CD8-positive, alpha-beta memory T cell (primary cell): ENCODE data around the gene C1QL3. TPM values are rescaled to one million over a fixed set of nuclear protein-coding genes. Genes with fewer than 3 reads are reported as not detected.

ENCODE experiments used
- CTCF ChIA-PET: fragments of 350-600 bp; sonication (Branson Sonifier 250); formaldehyde crosslinking; loops from one replicate; lab custom pipeline; 2021; ENCODE audit warnings: antibody characterized with exemption; lab: Charles Lee
- POLR2A ChIA-PET: fragments of 350-600 bp; sonication (Branson Sonifier 250); formaldehyde crosslinking; loops from one replicate; lab custom pipeline; 2021; ENCODE audit warnings: antibody characterized with exemption; lab: Charles Lee
- DNase-seq, 5 donors: peaks; one replicate each; pipeline versions ENCODE4 v3.0.0 to v3.0.0-alpha.2; 2020 to 2022; ENCODE audit warnings: mixed read lengths in 1 of 5
- H3K27ac ChIP-seq: one replicate; pipeline ENCODE4 v1.7.0; 2013; ENCODE audit warnings: low read depth, mild to moderate bottlenecking, low read length, moderate library complexity
- H3K27me3 ChIP-seq: 2 replicates; pipeline ENCODE4 v1.7.0; 2013; ENCODE audit warnings: low read length, mild to moderate bottlenecking; ENCODE audit not compliant: insufficient read depth, poor library complexity, severe bottlenecking
- H3K36me3 ChIP-seq: 2 replicates; pipeline ENCODE4 v1.7.0; 2013; ENCODE audit warnings: mild to moderate bottlenecking, low read length, moderate library complexity; ENCODE audit not compliant: insufficient read depth
- H3K4me1 ChIP-seq: 2 replicates; pipeline ENCODE4 v1.7.0; 2013; ENCODE audit warnings: mild to moderate bottlenecking, low read length, moderate library complexity; ENCODE audit not compliant: insufficient read depth
- H3K4me3 ChIP-seq: 2 replicates; pipeline ENCODE4 v1.7.0; 2013; ENCODE audit warnings: mild to moderate bottlenecking, low read length
- H3K9me3 ChIP-seq: 2 replicates; pipeline ENCODE4 v1.7.0; 2013; ENCODE audit warnings: mild to moderate bottlenecking, low read length
- H3K27ac Mint-ChIP-seq, 8 donors: one replicate each; pipeline ENCODE4 v1.8.0; 2020 to 2021; ENCODE audit warnings: mixed read lengths in 8 of 8, mild to moderate bottlenecking in 6 of 8, inconsistent platforms in 3 of 8, moderate library complexity in 3 of 8
- H3K27me3 Mint-ChIP-seq, 2 donors: one replicate each; pipeline ENCODE4 v1.8.0; 2020 to 2021; ENCODE audit warnings: mixed read lengths in 2 of 2, mild to moderate bottlenecking in 1 of 2, moderate library complexity in 1 of 2
- H3K36me3 Mint-ChIP-seq, 3 donors: one replicate each; pipeline ENCODE4 v1.8.0; 2020 to 2021; ENCODE audit warnings: mixed read lengths in 3 of 3, inconsistent platforms in 1 of 3, mild to moderate bottlenecking in 1 of 3
- H3K4me1 Mint-ChIP-seq, 3 donors: one replicate each; pipeline ENCODE4 v1.8.0; 2020 to 2021; ENCODE audit warnings: mixed read lengths in 3 of 3, inconsistent platforms in 1 of 3, mild to moderate bottlenecking in 1 of 3
- H3K4me3 Mint-ChIP-seq, 7 donors: one replicate each; pipeline ENCODE4 v1.8.0; 2020 to 2021; ENCODE audit warnings: mixed read lengths in 7 of 7, mild to moderate bottlenecking in 6 of 7, moderate library complexity in 4 of 7, inconsistent platforms in 2 of 7
- H3K9me3 Mint-ChIP-seq, 5 donors: one replicate each; pipeline ENCODE4 v1.8.0; 2020 to 2022; ENCODE audit warnings: mixed read lengths in 5 of 5, mild to moderate bottlenecking in 3 of 5, moderate library complexity in 2 of 5, inconsistent platforms in 1 of 5
- polyA plus RNA-seq: library from polyadenylated mRNA; unstranded; fragments of 300-500 nt; fragmentation: Illumina TruSeq; gene quantifications from one replicate; pipeline ENCODE4 v1.2.3, GENCODE V29; 2021
- total RNA-seq, 2 experiments: library from RNA; stranded (reverse); gene quantifications; one replicate each; pipeline ENCODE4 v1.2.3, GENCODE V29; 2021

C1QL3 gene
- total and polyA plus RNA-seq, 3 experiments from 2014 or later: 0.18 to 0.31 (median 0.26) TPM

GRCh38 chr10:16470747-16471146 lies 50.9 kb downstream of the C1QL3 start:
- Mint-ChIP-seq H3K27ac (peak overlapping the region in 7 of 8 donors; percentile 4 to 79 (median 36)), H3K4me3 (peak overlapping the region in 3 of 7 donors; percentile 39 to 51 (median 48)), H3K4me1 (peaks cover 25 to 40% (median 33%) of the 10 kb centered on the region in 3 donors), H3K27me3 (peaks cover 0 to 2% of the 10 kb centered on the region in 2 donors), H3K36me3 (peaks cover 9 to 26% (median 16%) of the 10 kb centered on the region in 3 donors), H3K9me3 (no peaks in the 10 kb centered on the region)
- Histone ChIP-seq H3K4me3 (no peak overlapping the region), H3K27ac (no peak overlapping the region), H3K27me3 (no peaks in the 10 kb centered on the region), H3K9me3 (no peaks in the 10 kb centered on the region), H3K4me1 (no peaks in the 10 kb centered on the region), H3K36me3 (no peaks in the 10 kb centered on the region)
- DNase-seq: peak in 1 of 5 donors; percentile 11
- ChIA-PET CTCF (no interaction called here), POLR2A (no interaction called here)

- Histone ChIP-seq H3K4me3 (no peak overlapping the region), H3K4me1 (no peaks in the 10 kb centered on the region), H3K27ac (no peak overlapping the region), H3K9me3 (no peaks in the 10 kb centered on the region), H3K36me3 (no peaks in the 10 kb centered on the region), H3K27me3 (no peaks in the 10 kb centered on the region)
- H3K4me1 Mint-ChIP-seq: peaks cover 24 to 42% (median 26%) of the 10 kb centered on the region in 3 donors
- no peak overlapping the region for H3K4me3 Mint-ChIP-seq
- peak overlapping the region in 1 of 8 donors; percentile 68 for H3K27ac Mint-ChIP-seq
- no peaks in the 10 kb centered on the region for H3K9me3 Mint-ChIP-seq
- DNase-seq: no peak
- peaks cover 22 to 37% (median 23%) of the 10 kb centered on the region in 3 donors for H3K36me3 Mint-ChIP-seq
- peaks cover 0 to 2% of the 10 kb centered on the region in 2 donors for H3K27me3 Mint-ChIP-seq
- ChIA-PET POLR2A (no interaction called here), CTCF (no interaction called here)
Observed at GRCh38 chr10:16466001-16466400, 55.7 kb downstream of the C1QL3 start.

Other genes starting within 250 kb of the C1QL3 start
- gene PTER, start 84.9 kb downstream of the C1QL3 start, total RNA-seq: 10 to 100 TPM; 24.1 to 26.0 TPM
- gene PTER, start 84.9 kb downstream of the C1QL3 start, polyA plus RNA-seq: 18.3 TPM